GM21825 (cell line): Measurements from ENCODE around the gene MRGPRD.
"Not testable (repeated sequence)": the region's sequence is repeated elsewhere in the genome, so short reads cannot be mapped to it uniquely, and the experiment has no call there.

Source experiments
- ATAC-seq: cut with Tn5 transposase; IDR thresholded peaks from one replicate; pipeline ENCODE4 v1.9.1; 2021; ENCODE audit warnings: mild to moderate bottlenecking, moderate library complexity; ENCODE audit not compliant: unreplicated experiment

The MRGPRD gene

GRCh38 chr11:69006816-69007215, 26.0 kb upstream of the MRGPRD start:
- ATAC-seq: no peak

GRCh38 chr11:69005631-69006368, 25.0 kb upstream of the MRGPRD start:
- ATAC-seq: no peak

DNA sequence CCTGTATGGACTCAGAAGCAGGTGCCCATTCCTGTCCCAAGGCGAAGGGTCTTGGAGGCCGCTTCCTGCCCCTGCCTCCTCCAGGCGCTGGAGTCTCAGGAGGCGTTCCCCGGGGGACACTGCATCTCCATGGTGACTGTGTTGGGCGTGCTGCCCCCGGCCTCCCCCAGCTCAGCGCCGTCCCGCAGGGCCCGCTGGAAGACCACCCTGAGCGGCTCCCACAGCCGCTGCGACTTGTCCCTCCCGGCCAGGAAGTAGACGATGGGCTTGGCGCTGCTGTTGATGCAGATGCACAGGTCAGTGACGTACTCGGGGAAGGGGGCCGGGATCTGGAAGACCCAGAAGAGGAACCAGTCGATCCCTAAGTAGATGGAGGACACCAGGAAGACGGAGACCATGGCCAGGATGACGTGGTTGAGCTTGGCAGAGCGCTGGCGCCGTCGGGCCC, 24.4 kb upstream of the MRGPRD start:
- ATAC-seq: no peak

GRCh38 chr11:69004411-69005182, 23.8 kb upstream of the MRGPRD start:
- ATAC-seq: no peak

- ATAC-seq: no peak
Observed at GRCh38 chr11:69003866-69004367, 23.1 kb upstream of the MRGPRD start.

DNA sequence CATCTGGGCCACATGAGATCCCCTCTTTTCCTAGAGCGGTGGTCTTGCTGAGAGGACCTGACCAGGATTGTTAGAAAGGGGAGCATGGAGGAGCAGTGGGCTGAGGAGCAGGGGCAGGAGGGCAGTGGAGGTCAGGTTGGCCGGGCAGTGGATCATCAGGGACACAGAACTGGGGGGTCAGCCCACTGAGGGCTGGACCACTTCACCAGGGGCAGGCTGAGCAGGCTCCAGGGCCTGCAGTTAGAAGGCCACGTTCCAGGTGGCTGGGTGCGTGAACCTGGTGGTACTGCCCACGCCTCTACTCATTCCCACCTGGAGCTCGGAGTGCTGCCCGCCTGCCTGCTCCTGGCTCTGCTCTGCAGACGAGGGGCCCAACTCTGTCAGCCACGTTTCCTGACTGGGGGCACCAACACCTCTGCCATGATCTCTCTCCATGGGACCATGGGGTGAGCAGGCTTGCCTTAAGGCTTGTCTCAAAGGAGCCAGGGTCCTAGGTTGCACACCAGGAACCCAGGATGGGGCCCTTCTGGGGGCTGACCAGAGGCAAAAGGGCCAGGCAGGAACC, 22.6 kb upstream of the MRGPRD start:
- no peak for ATAC-seq

DNA sequence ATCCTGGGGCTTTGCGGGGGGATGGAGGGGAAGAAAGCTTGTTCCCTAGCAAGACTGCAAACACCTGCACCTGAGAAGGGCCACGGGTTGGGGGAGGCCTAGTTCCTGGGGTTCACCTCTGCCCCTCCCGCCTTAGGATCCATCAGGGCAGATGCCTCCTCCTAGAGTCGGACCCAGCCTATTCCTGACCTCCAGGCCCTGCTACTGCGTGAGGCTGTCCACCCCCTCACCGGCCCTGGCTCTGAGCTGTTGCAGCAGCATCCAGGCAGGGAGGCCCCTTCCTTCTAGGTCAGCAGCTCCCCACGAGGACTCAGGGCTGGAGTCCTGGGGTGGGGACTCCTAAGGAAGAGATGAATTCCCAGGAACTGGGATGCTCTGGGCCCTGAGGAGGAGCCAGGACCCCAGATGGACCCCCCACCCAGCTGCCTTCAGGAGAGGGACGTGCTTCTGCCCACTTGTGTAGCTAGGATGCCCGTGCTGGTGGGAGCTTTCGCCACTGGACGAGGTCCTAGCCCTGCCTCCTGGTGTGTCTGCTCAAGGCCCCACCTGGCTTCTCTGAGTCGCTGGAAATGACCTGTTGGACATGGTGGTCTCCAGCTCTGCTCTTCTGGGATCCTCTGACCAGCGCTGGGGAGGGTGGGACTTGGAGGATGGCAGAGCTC, 21.9 kb upstream of the MRGPRD start:
- no peak for ATAC-seq

DNA sequence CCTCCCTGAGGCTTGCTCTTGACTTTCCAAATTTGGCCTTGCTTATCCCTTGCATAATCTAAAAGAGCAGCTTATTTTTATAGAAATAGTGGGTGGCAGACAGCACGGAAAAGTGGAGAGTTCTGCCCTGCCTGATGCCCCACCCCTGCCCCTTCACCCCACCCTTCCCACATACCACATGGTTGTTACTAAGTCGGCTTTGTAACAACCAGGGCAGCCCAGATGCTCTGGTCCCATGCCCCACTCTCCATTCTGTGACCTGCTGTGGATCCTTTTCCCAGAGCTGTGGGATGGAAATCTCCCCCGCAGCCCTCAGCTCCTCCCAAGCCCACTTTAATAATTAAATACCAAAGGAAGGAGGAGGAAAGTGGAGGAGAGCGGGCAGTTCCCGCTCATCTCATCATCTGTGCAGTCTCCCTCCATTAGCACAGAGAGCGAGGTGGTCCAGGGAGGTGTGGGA, 21.4 kb upstream of the MRGPRD start:
- no peak for ATAC-seq

DNA sequence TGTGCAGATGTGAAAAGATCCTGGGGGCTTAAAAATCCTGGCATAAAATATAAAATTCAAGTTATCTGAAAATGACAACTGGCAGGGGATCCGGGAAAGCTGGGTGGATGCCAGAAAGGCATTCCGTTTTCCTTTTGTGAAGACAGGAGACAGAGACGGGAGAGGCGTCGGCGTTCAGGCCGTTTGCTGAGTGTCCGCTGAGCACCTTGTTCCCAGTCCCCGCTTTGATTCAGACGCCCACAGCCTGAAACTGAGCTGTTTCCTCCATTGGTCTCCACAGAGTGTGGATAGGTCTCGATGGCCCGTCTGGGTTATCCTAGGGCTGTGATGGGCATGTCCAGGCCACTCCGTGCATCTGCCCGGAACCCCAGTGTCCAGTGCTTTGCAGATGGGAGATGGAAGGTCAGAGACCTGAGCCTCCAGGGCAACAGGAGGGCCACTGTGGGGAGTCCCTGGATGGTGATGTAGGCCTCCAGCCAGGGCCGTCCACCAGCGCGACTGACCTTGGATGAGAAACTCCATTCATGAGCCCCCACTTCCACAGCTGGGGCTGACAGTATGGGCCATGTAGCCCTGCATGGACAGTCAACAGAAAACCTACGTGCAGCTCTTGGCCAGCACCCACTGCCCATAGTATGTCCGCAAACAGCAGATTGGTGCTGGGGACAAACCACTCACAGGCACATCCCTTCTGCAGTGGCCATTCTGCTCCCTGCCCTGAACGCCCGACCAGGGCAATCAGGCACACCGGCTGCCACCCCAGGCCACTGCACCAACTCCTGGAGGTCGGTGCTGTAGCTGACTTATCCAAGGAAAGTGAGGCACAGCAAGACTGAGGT, 20.7 kb upstream of the MRGPRD start:
- ATAC-seq: no peak

- ATAC-seq: no peak
Observed at GRCh38 chr11:69000831-69001242, 20.1 kb upstream of the MRGPRD start.

- no peak for ATAC-seq
Observed at GRCh38 chr11:69000391-69000790, 19.6 kb upstream of the MRGPRD start.

- ATAC-seq: not testable (repeated sequence)
Observed at GRCh38 chr11:68999748-69000355, 19.1 kb upstream of the MRGPRD start.

GRCh38 chr11:68999093-68999747, 18.4 kb upstream of the MRGPRD start:
- ATAC-seq: no peak

- no peak for ATAC-seq
Observed at GRCh38 chr11:68998390-68998911, 17.7 kb upstream of the MRGPRD start.

DNA sequence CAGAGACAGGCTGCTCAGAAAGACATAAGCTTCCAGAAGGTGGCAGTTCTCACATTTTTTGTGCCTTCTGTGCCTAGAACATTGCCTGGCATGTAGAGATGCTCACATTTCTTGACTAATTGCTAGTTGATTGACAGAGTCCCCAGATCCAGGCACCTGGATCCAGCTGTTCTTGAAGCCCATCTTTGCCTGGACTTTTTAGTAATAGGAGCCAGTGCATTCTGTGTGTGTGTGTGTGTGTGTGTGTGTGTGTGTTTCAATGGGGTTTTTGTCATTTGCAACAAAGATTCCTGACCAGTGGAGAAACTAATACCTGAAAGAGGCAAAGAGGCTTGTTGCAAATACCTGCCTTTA, 17.2 kb upstream of the MRGPRD start:
- ATAC-seq: no peak

- no peak for ATAC-seq
Observed at GRCh38 chr11:68997124-68997994, 16.6 kb upstream of the MRGPRD start.

GRCh38 chr11:68996376-68997123, 15.8 kb upstream of the MRGPRD start:
- no peak for ATAC-seq
